ENCODE data around the gene TIAM1. TPM values are rescaled to one million over a fixed set of nuclear protein-coding genes. Genes with fewer than 3 reads are reported as not detected.

The TIAM1 gene
- polyA plus RNA-seq, 3 donors = 12.9 to 14.6 (median 13.4) TPM

- DNase-seq (ENCODE audit: low read depth in 3 of 3, low spot score in 2 of 3) = peak in 2 of 3 donors; percentile 45 to 47
Measured at GRCh38 chr21:31218830-31219608, 125.0 kb downstream of the TIAM1 start.

GRCh38 chr21:31216206-31216605 lies 127.9 kb downstream of the TIAM1 start:
- no peak for DNase-seq (ENCODE audit: low read depth in 3 of 3, low spot score in 2 of 3)

GRCh38 chr21:31213787-31214186 lies 130.3 kb downstream of the TIAM1 start:
- DNase-seq (ENCODE audit: low read depth in 3 of 3, low spot score in 2 of 3) = no peak

GRCh38 chr21:31211836-31212235 lies 132.2 kb downstream of the TIAM1 start:
- no peak for DNase-seq (ENCODE audit: low read depth in 3 of 3, low spot score in 2 of 3)

GRCh38 chr21:31205412-31205811 lies 138.6 kb downstream of the TIAM1 start:
- no peak for DNase-seq (ENCODE audit: low read depth in 3 of 3, low spot score in 2 of 3)

- DNase-seq (ENCODE audit: low read depth in 3 of 3, low spot score in 2 of 3) = no peak
Measured at GRCh38 chr21:31204801-31205200, 139.3 kb downstream of the TIAM1 start.

- DNase-seq (ENCODE audit: low read depth in 3 of 3, low spot score in 2 of 3) = no peak
Measured at GRCh38 chr21:31203431-31204054, 140.5 kb downstream of the TIAM1 start.

GRCh38 chr21:31201548-31201947 lies 142.5 kb downstream of the TIAM1 start:
- no peak for DNase-seq (ENCODE audit: low read depth in 3 of 3, low spot score in 2 of 3)

GRCh38 chr21:31201144-31201543 lies 142.9 kb downstream of the TIAM1 start:
- DNase-seq (ENCODE audit: low read depth in 3 of 3, low spot score in 2 of 3) = no peak

GRCh38 chr21:31198575-31198974 lies 145.5 kb downstream of the TIAM1 start:
- no peak for DNase-seq (ENCODE audit: low read depth in 3 of 3, low spot score in 2 of 3)

- DNase-seq (ENCODE audit: low read depth in 3 of 3, low spot score in 2 of 3) = no peak
Measured at GRCh38 chr21:31196724-31197123, 147.3 kb downstream of the TIAM1 start.

GRCh38 chr21:31195334-31196015 lies 148.6 kb downstream of the TIAM1 start:
- no peak for DNase-seq (ENCODE audit: low read depth in 3 of 3, low spot score in 2 of 3)

GRCh38 chr21:31194510-31195293 lies 149.4 kb downstream of the TIAM1 start:
- no peak for DNase-seq (ENCODE audit: low read depth in 3 of 3, low spot score in 2 of 3)

- no peak for DNase-seq (ENCODE audit: low read depth in 3 of 3, low spot score in 2 of 3)
Measured at GRCh38 chr21:31193761-31194160, 150.3 kb downstream of the TIAM1 start.

- DNase-seq (ENCODE audit: low read depth in 3 of 3, low spot score in 2 of 3) = no peak
Measured at GRCh38 chr21:31191553-31191952, 152.5 kb downstream of the TIAM1 start.

- no peak for DNase-seq (ENCODE audit: low read depth in 3 of 3, low spot score in 2 of 3)
Measured at GRCh38 chr21:31190516-31190915, 153.5 kb downstream of the TIAM1 start.

- DNase-seq (ENCODE audit: low read depth in 3 of 3, low spot score in 2 of 3) = no peak
Measured at GRCh38 chr21:31187499-31187898, 156.6 kb downstream of the TIAM1 start.

- DNase-seq (ENCODE audit: low read depth in 3 of 3, low spot score in 2 of 3) = no peak
Measured at GRCh38 chr21:31186916-31187315, 157.1 kb downstream of the TIAM1 start.

- DNase-seq (ENCODE audit: low read depth in 3 of 3, low spot score in 2 of 3) = no peak
Measured at GRCh38 chr21:31185663-31186062, 158.4 kb downstream of the TIAM1 start.

GRCh38 chr21:31184876-31185275 lies 159.2 kb downstream of the TIAM1 start:
- DNase-seq (ENCODE audit: low read depth in 3 of 3, low spot score in 2 of 3) = no peak

- DNase-seq (ENCODE audit: low read depth in 3 of 3, low spot score in 2 of 3) = no peak
Measured at GRCh38 chr21:31184459-31184858, 159.6 kb downstream of the TIAM1 start.

Data from right renal cortex interstitium (tissue), 3 donors.